ENCODE measurements around the gene MUC22.

- no peak for TF ChIP-seq POLR2A (IDR thresholded peaks at IDR 0.05; ENCODE audit: low read depth, low read length)
- no peak for TF ChIP-seq SPI1 (IDR thresholded peaks at IDR 0.05; ENCODE audit: low read depth, low read length)
- no peak for TF ChIP-seq POLR2AphosphoS5 (IDR thresholded peaks at IDR 0.05; ENCODE audit: low read depth, low read length)
- no peak for TF ChIP-seq TAF1 (IDR thresholded peaks at IDR 0.05; ENCODE audit: low read depth, low read length)
- TF ChIP-seq PAX5 (IDR thresholded peaks at IDR 0.05; ENCODE audit: insufficient read depth, low read length, severe bottlenecking) = no peak
- no peak for TF ChIP-seq POU2F2 (IDR thresholded peaks at IDR 0.05; ENCODE audit: low read depth, low read length)
These were observed 2.1 kb upstream of the MUC22 start for GRCh38 chr6:31008165-31008564.

Measured in GM12891 (cell line).